Neural cell (in vitro differentiated cells): ENCODE results near the gene ERC2. TPM values are rescaled to one million over a fixed set of nuclear protein-coding genes. Genes with fewer than 3 reads are reported as not detected.

ENCODE experiments used
- H2AFZ ChIP-seq: fragments of 200-600, 300-800 bp; sonication (generic), shearing (Covaris generic); 2 replicates; pipeline ENCODE4 v1.6.0; 2014; ENCODE audit warnings: low read depth, mild to moderate bottlenecking, antibody characterized with exemption, low read length, moderate library complexity
- H3F3A ChIP-seq: fragments of 200-600 bp; shearing (Covaris generic); 2 replicates; pipeline ENCODE4 v1.6.1; 2016; ENCODE audit warnings: mild to moderate bottlenecking, moderate library complexity, mixed read lengths, antibody characterized with exemption, low read length; ENCODE audit not compliant: insufficient read depth, poor library complexity, severe bottlenecking
- H3K27ac ChIP-seq: fragments of 200-600, 300-800 bp; sonication (generic), shearing (Covaris generic); 2 replicates; pipeline ENCODE4 v1.5.1; 2014; ENCODE audit warnings: mild to moderate bottlenecking, low read length, moderate library complexity
- H3K27me3 ChIP-seq: fragments of 300-800, 200-600 bp; sonication (generic), shearing (Covaris generic); 2 replicates; pipeline ENCODE4 v1.6.0; 2014; ENCODE audit warnings: mild to moderate bottlenecking, low read depth, low read length, moderate library complexity; ENCODE audit not compliant: insufficient read depth
- H3K36me3 ChIP-seq: fragments of 300-800, 200-600 bp; sonication (generic), shearing (Covaris generic); 2 replicates; pipeline ENCODE4 v1.5.1; 2014; ENCODE audit warnings: mild to moderate bottlenecking, antibody characterized with exemption, low read length, moderate library complexity; ENCODE audit not compliant: insufficient read depth
- H3K4me2 ChIP-seq: fragments of 300-800, 200-600 bp; sonication (generic), shearing (Covaris generic); 2 replicates; pipeline ENCODE4 v1.6.0; 2014; ENCODE audit warnings: mild to moderate bottlenecking, low read length
- H3K4me3 ChIP-seq: fragments of 300-800, 200-600 bp; sonication (generic), shearing (Covaris generic); 2 replicates; pipeline ENCODE4 v1.5.1; 2014; ENCODE audit warnings: mild to moderate bottlenecking, low read length, moderate library complexity
- H3K79me2 ChIP-seq: fragments of 200-600 bp; shearing (Covaris generic); replicated peaks from 2 replicates; pipeline ENCODE4 v1.6.0; 2014; ENCODE audit warnings: mild to moderate bottlenecking, low read length, moderate library complexity; ENCODE audit not compliant: insufficient read depth
- H3K9ac ChIP-seq: fragments of 300-800, 200-600 bp; sonication (generic), shearing (Covaris generic); 2 replicates; pipeline ENCODE4 v1.6.1; 2016; ENCODE audit warnings: mild to moderate bottlenecking, low read length, mixed read lengths
- H3K9me2 ChIP-seq: fragments of 200-600 bp; shearing (Covaris generic); 2 replicates; pipeline ENCODE4 v1.6.1; 2016; ENCODE audit warnings: mild to moderate bottlenecking, low read length, mixed read lengths; ENCODE audit not compliant: insufficient read depth
- H3K9me3 ChIP-seq: fragments of 200-600, 300-800 bp; sonication (generic), shearing (Covaris generic); 2 replicates; pipeline ENCODE4 v1.6.1; 2016; ENCODE audit warnings: mild to moderate bottlenecking, mixed run types, low read length, moderate library complexity, mixed read lengths
- H4K20me1 ChIP-seq: fragments of 200-600 bp; shearing (Covaris generic); 2 replicates; pipeline ENCODE4 v1.6.1; 2016; ENCODE audit warnings: mild to moderate bottlenecking, mixed run types; ENCODE audit not compliant: insufficient read depth
- CTCF ChIP-seq: fragments of 450-650 bp; IDR thresholded peaks from 2 replicates; pipeline ENCODE4 v1.5.1; 2014; ENCODE audit warnings: antibody characterized with exemption, mild to moderate bottlenecking, moderate library complexity; ENCODE audit not compliant: poor library complexity, severe bottlenecking
- EP300 ChIP-seq: fragments of 450-650 bp; conservative IDR thresholded peaks from 2 replicates; pipeline ENCODE4 v1.6.1; 2014; ENCODE audit warnings: antibody characterized with exemption, mild to moderate bottlenecking, moderate library complexity; ENCODE audit not compliant: poor library complexity, severe bottlenecking
- EZH2 ChIP-seq: fragments of 200-600, 300-800 bp; shearing (Covaris generic), sonication (generic); IDR thresholded peaks from 2 replicates; pipeline ENCODE4 v1.6.1; 2014; ENCODE audit warnings: antibody characterized with exemption, low read length, borderline replicate concordance, mild to moderate bottlenecking; ENCODE audit not compliant: insufficient read depth, poor library complexity, severe bottlenecking
- MXI1 ChIP-seq: fragments of 450-650 bp; conservative IDR thresholded peaks from 2 replicates; pipeline ENCODE4 v1.6.1; 2014; ENCODE audit warnings: antibody characterized with exemption, mild to moderate bottlenecking; ENCODE audit not compliant: poor library complexity, severe bottlenecking
- POLR2AphosphoS5 ChIP-seq: IDR thresholded peaks from 2 replicates; pipeline ENCODE4 v1.6.1; 2012
- RAD21 ChIP-seq: fragments of 450-650 bp; conservative IDR thresholded peaks from 2 replicates; pipeline ENCODE4 v1.6.1; 2014; ENCODE audit warnings: antibody characterized with exemption, mild to moderate bottlenecking, moderate library complexity
- SMC3 ChIP-seq: fragments of 450-650 bp; conservative IDR thresholded peaks from 2 replicates; pipeline ENCODE4 v1.6.1; 2014; ENCODE audit warnings: antibody characterized with exemption, mild to moderate bottlenecking, moderate library complexity; ENCODE audit not compliant: poor library complexity
- TAF1 ChIP-seq: IDR thresholded peaks from 2 replicates; pipeline ENCODE4 v1.6.1; 2012; ENCODE audit warnings: low read depth
- polyA plus RNA-seq: library from polyadenylated mRNA; depleted of rRNA; stranded (reverse); fragments of >200 nt; gene quantifications from 2 replicates; pipeline ENCODE4 v1.2.3, GENCODE V29; 2014
- TF ChIP-seq, protein P1 (sequence below): IDR thresholded peaks from 2 replicates; pipeline ENCODE4 v1.6.1; 2012; ENCODE audit warnings: borderline replicate concordance

The ERC2 gene
- polyA plus RNA-seq, 1 donor from 2014 or later: 60.4 TPM

DNA sequence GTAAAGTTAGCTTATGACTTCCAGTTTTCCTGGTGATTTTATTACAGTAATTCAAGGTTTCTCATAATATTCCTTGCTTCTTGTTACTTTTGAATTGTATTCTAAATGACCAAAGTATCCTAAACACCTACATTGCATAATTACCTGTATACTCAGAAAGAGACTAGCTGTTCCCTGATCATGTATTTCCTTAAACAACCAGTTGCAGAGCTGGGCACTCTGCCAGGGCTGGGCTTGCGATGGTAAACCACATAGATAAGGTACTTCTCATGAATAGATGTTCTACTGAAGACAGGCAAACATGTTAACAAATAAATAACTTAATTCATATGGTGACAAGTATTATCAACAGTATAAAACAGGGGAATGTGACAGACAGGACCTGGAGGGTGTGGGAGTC lies 838.8 kb downstream of the ERC2 start:
- TF ChIP-seq SMC3 (no peak), TAF1 (no peak), POLR2AphosphoS5 (no peak), EP300 (no peak), CTCF (no peak), RAD21 (no peak)
- no peaks in the 10 kb centered on the region for H3F3A ChIP-seq
- no peak overlapping the region for H3K27ac ChIP-seq

DNA sequence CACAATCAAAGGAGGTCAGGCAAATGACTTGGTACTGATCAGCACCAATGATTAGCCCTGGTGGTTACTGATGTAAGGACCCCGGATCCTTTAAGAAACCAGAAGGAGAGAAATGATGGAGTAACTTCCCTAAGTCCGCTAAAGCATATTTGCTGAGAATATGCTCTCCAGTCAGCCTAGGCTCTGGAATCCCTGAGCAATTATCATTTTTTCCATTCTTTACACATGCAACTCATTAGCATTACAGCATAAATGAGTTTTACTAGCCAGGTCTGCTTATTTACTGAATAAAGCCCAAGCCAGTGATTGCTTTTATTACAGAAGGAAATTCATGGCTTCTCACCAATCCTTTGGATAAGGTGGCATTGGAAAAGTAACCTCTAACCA lies 842.0 kb downstream of the ERC2 start:
- Histone ChIP-seq H3K36me3 (no peaks in the 10 kb centered on the region), H3K9me2 (no peaks in the 10 kb centered on the region), H3F3A (no peaks in the 10 kb centered on the region), H3K27me3 (no peaks in the 10 kb centered on the region), H4K20me1 (no peaks in the 10 kb centered on the region), H2AFZ (no peak overlapping the region), H3K79me2 (no peaks in the 10 kb centered on the region), H3K9ac (no peak overlapping the region), H3K9me3 (no peaks in the 10 kb centered on the region), H3K4me2 (no peak overlapping the region), H3K27ac (no peak overlapping the region), H3K4me3 (no peak overlapping the region)
- TF ChIP-seq RAD21 (no peak), EP300 (no peak), EZH2 (no peak)

More for the DNA sequence above, 838.8 kb downstream of the ERC2 start:
- no peaks in the 10 kb centered on the region for H3K9me2 ChIP-seq
- no peak overlapping the region for H3K4me3 ChIP-seq
- no peak overlapping the region for H3K9ac ChIP-seq
- H3K79me2 ChIP-seq: no peaks in the 10 kb centered on the region
- H3K36me3 ChIP-seq: no peaks in the 10 kb centered on the region
- H4K20me1 ChIP-seq: no peaks in the 10 kb centered on the region
- no peaks in the 10 kb centered on the region for H3K9me3 ChIP-seq
- H3K27me3 ChIP-seq: no peaks in the 10 kb centered on the region
- no peak overlapping the region for H3K4me2 ChIP-seq
- H2AFZ ChIP-seq: no peak overlapping the region

GRCh38 chr3:55624238-55624637 lies 844.0 kb downstream of the ERC2 start:
- H3K27me3 ChIP-seq: no peaks in the 10 kb centered on the region
- no peak overlapping the region for H2AFZ ChIP-seq
- no peaks in the 10 kb centered on the region for H4K20me1 ChIP-seq
- H3K4me2 ChIP-seq: no peak overlapping the region
- no peaks in the 10 kb centered on the region for H3K9me2 ChIP-seq
- no peaks in the 10 kb centered on the region for H3F3A ChIP-seq
- no peaks in the 10 kb centered on the region for H3K79me2 ChIP-seq
- TF ChIP-seq POLR2AphosphoS5: no peak
- no peak for TF ChIP-seq EP300
- TF ChIP-seq, protein P1, sequence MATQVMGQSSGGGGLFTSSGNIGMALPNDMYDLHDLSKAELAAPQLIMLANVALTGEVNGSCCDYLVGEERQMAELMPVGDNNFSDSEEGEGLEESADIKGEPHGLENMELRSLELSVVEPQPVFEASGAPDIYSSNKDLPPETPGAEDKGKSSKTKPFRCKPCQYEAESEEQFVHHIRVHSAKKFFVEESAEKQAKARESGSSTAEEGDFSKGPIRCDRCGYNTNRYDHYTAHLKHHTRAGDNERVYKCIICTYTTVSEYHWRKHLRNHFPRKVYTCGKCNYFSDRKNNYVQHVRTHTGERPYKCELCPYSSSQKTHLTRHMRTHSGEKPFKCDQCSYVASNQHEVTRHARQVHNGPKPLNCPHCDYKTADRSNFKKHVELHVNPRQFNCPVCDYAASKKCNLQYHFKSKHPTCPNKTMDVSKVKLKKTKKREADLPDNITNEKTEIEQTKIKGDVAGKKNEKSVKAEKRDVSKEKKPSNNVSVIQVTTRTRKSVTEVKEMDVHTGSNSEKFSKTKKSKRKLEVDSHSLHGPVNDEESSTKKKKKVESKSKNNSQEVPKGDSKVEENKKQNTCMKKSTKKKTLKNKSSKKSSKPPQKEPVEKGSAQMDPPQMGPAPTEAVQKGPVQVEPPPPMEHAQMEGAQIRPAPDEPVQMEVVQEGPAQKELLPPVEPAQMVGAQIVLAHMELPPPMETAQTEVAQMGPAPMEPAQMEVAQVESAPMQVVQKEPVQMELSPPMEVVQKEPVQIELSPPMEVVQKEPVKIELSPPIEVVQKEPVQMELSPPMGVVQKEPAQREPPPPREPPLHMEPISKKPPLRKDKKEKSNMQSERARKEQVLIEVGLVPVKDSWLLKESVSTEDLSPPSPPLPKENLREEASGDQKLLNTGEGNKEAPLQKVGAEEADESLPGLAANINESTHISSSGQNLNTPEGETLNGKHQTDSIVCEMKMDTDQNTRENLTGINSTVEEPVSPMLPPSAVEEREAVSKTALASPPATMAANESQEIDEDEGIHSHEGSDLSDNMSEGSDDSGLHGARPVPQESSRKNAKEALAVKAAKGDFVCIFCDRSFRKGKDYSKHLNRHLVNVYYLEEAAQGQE: no peak
- no peak for TF ChIP-seq MXI1
- TF ChIP-seq SMC3: no peak
- no peak for TF ChIP-seq RAD21
- TF ChIP-seq EZH2: no peak
- TF ChIP-seq CTCF: no peak
- no peak for TF ChIP-seq TAF1
- no peak overlapping the region for H3K4me3 ChIP-seq
- H3K9ac ChIP-seq: no peak overlapping the region
- no peaks in the 10 kb centered on the region for H3K9me3 ChIP-seq
- H3K27ac ChIP-seq: no peak overlapping the region
- H3K36me3 ChIP-seq: no peaks in the 10 kb centered on the region
